GM12878 (cell line): ENCODE results near the gene MYO7B. TPM values are rescaled to one million over a fixed set of nuclear protein-coding genes. Genes with fewer than 3 reads are reported as not detected.
A peak's percentile ranks its signal among the peaks of the same experiment; 100 is the strongest.

Experiments used
- ATAC-seq: fragments of 200-7000 bp; cut with Tn5 transposase; 3 replicates; pipeline ENCODE4 v1.9.1; 2020; ENCODE audit warnings: mild to moderate bottlenecking, moderate library complexity
- BruUV-seq: library from RNA; stranded (reverse); fragments of 400-500 nt; replicated peaks from 2 replicates; lab custom pipeline; 2021; lab: Mats Ljungman, UMichigan
- CTCF ChIA-PET: fragments of 300-600 bp; sonication (Branson Sonifier 250); formaldehyde crosslinking; extraction: SDS; loops from one replicate; lab custom pipeline; 2021; ENCODE audit warnings: inconsistent platforms; lab: Yijun Ruan, JAX
- POLR2A ChIA-PET: fragments of 350-600 bp; formaldehyde crosslinking; extraction: SDS; loops from one replicate; lab custom pipeline; 2021; ENCODE audit warnings: inconsistent platforms; lab: Charles Lee
- RAD21 ChIA-PET: fragments of 300-600 bp; sonication (Branson Sonifier 250); formaldehyde crosslinking; loops from one replicate; lab custom pipeline; 2023; ENCODE audit warnings: antibody characterized with exemption; ENCODE audit not compliant: unreplicated experiment; lab: Charles Lee
- SMC1A ChIA-PET: fragments of 300-600 bp; sonication (Branson Sonifier 250); formaldehyde crosslinking; loops from one replicate; lab custom pipeline; 2023; ENCODE audit not compliant: unreplicated experiment, uncharacterized antibody; lab: Charles Lee
- DNase-seq: peaks from one replicate; pipeline ENCODE4 v3.0.0-alpha.2; 2011; ENCODE audit warnings: low read depth, low spot score
- FAIRE-seq: peaks from 3 replicates; lab custom pipeline; 2011; peaks lifted over from hg19 to GRCh38; lab: Jason Lieb, UNC
- H2AFZ ChIP-seq: 2 replicates; pipeline ENCODE4 v1.6.0; 2011; ENCODE audit warnings: low read depth, low read length, control low read depth; ENCODE audit not compliant: control insufficient read depth
- H3K27ac ChIP-seq: 2 replicates; pipeline ENCODE4 v1.5.1; 2011; ENCODE audit warnings: control low read depth; ENCODE audit not compliant: control insufficient read depth, insufficient read depth
- H3K27me3 ChIP-seq, 2 experiments: replicated peaks in 1 of 2; 2 replicates each; pipeline versions ENCODE4 v1.6.0 to v1.6.1; 2011; ENCODE audit warnings: low read length in 1 of 2; ENCODE audit not compliant: control insufficient read depth in 2 of 2, insufficient read depth in 2 of 2
- H3K36me3 ChIP-seq, 2 experiments: 2 replicates each; pipeline ENCODE4 v1.5.1; 2011; ENCODE audit warnings: low read length in 1 of 2; ENCODE audit not compliant: control insufficient read depth in 2 of 2, insufficient read depth in 2 of 2
- H3K4me1 ChIP-seq: 2 replicates; pipeline ENCODE4 v1.6.1; 2011; ENCODE audit warnings: mild to moderate bottlenecking, low read length, moderate library complexity, mixed read lengths; ENCODE audit not compliant: control insufficient read depth, insufficient read depth
- H3K4me2 ChIP-seq: 2 replicates; pipeline ENCODE4 v1.6.0; 2011; ENCODE audit warnings: control low read depth; ENCODE audit not compliant: control insufficient read depth, insufficient read depth
- H3K4me3 ChIP-seq: fragments of 200-600 bp; sonication (generic); 2 replicates; pipeline ENCODE4 v1.5.1; 2016
- H3K79me2 ChIP-seq: 2 replicates; pipeline ENCODE4 v1.6.0; 2011; ENCODE audit warnings: low read length; ENCODE audit not compliant: control insufficient read depth, insufficient read depth
- H3K9ac ChIP-seq: 2 replicates; pipeline ENCODE4 v1.8.0; 2011; ENCODE audit warnings: low read length, control low read depth, mixed read lengths; ENCODE audit not compliant: control insufficient read depth, insufficient read depth
- H3K9me3 ChIP-seq: replicated peaks from 3 replicates; pipeline ENCODE4 v1.5.1; 2011; ENCODE audit warnings: mild to moderate bottlenecking, low read length; ENCODE audit not compliant: control insufficient read depth, insufficient read depth
- H4K20me1 ChIP-seq: 2 replicates; pipeline ENCODE4 v1.6.0; 2011; ENCODE audit not compliant: control insufficient read depth, insufficient read depth
- EGR1 ChIP-seq, 2 experiments: IDR thresholded peaks; 1 replicate in 1 of 2; 2 replicates in 1 of 2; pipeline ENCODE4 v1.6.1; 2011 to 2012; ENCODE audit warnings: low read depth in 2 of 2, low read length in 2 of 2, borderline replicate concordance in 1 of 2, mild to moderate bottlenecking in 1 of 2, moderate library complexity in 1 of 2
- WRNIP1 ChIP-seq: IDR thresholded peaks from 2 replicates; pipeline ENCODE4 v1.6.1; 2011; ENCODE audit warnings: low read depth, low read length, improper control_type of control experiment, borderline replicate concordance
- WGBS: methylation state at CpG from one replicate; pipeline ENCODE4 v1.1.6; 2016; ENCODE audit warnings: low lambda C conversion rate; ENCODE audit not compliant: insufficient replicate concordance, insufficient coverage; ENCODE audit errors: missing lambda C conversion rate; 5-methylcytosine and 5-hydroxymethylcytosine counted together
- in situ Hi-C: fragments of 300-500 bp; cut with MboI; formaldehyde crosslinking; loops from 9 replicates; pipeline ENCODE4 v1.14.3; 2018; ENCODE audit warnings: mixed read lengths
- intact Hi-C: fragments of 100-400 bp; cut with micrococcal nuclease; formaldehyde crosslinking; loops from one replicate; pipeline ENCODE4 v1.14.2; 2022; ENCODE audit not compliant: unreplicated experiment
- polyA plus RNA-seq, 11 experiments: library from polyadenylated mRNA; depleted of rRNA in 4 of 11; unstranded in 6 of 11; stranded (reverse) in 5 of 11; fragments of >200 nt; fragmentation: Nextera tagmentation in 4 of 11; fragmentation: Illumina TruSeq in 1 of 11; extraction: Ambion mirVana in 4 of 11; extraction: Trizol in 1 of 11; gene quantifications; 1 replicate in 1 of 11; 2 replicates in 10 of 11; pipeline versions ENCODE4 v1.2.1 to v1.2.3, GENCODE V29; 2011 to 2016; ENCODE audit warnings: inconsistent platforms in 2 of 11, missing spikeins in 2 of 11, low read depth in 1 of 11
- total RNA-seq, 4 experiments: library from RNA; depleted of rRNA in 3 of 4; stranded (reverse); fragments of >200 nt in 3 of 4; fragmentation: Illumina TruSeq in 1 of 4; extraction: Trizol in 1 of 4; gene quantifications; 2 replicates each; pipeline versions ENCODE4 v1.2.1 to v1.2.3, GENCODE V29; 2013 to 2021
- TF ChIP-seq, protein P1 (sequence below): fragments of 450-650 bp; IDR thresholded peaks from 2 replicates; pipeline ENCODE4 v1.6.1; 2017; ENCODE audit warnings: borderline replicate concordance

The MYO7B gene
- total and polyA plus RNA-seq, 10 of the 15 experiments (the other 5 are each of a cell fraction or from before 2014, with no cell fraction given), result 0.08 to 4.8 (median 1.2) TPM

GRCh38 chr2:127607399-127607908 lies 72.0 kb downstream of the MYO7B start:
- H3K79me2 ChIP-seq, result no peaks in the 10 kb centered on the region
- no peak overlapping the region for H2AFZ ChIP-seq
- no peak for FAIRE-seq
- H3K4me2 ChIP-seq, result no peak overlapping the region
- no peak overlapping the region for H3K27ac ChIP-seq
- SMC1A ChIA-PET, result no interaction called here
- WGBS, result 31% methylated on average over 7 of the region's 9 CpGs
- no peaks in the 10 kb centered on the region for H3K36me3 ChIP-seq
- peaks cover 5% of the 10 kb centered on the region for H3K9me3 ChIP-seq
- no peak for DNase-seq
- H3K9ac ChIP-seq, result no peak overlapping the region
- no peaks in the 10 kb centered on the region for H3K4me1 ChIP-seq
- in situ Hi-C loops, result no loop called here
- H3K4me3 ChIP-seq, result no peak overlapping the region
- H4K20me1 ChIP-seq, result no peaks in the 10 kb centered on the region
- POLR2A ChIA-PET, result no interaction called here
- intact Hi-C loops, result no loop called here
- BruUV-seq, result no TSS peak
- TF ChIP-seq EGR1 (IDR thresholded peaks at IDR 0.05; ENCODE audit: borderline replicate concordance in 1 of 2, low read depth in 2 of 2, low read length in 2 of 2), result 0 out of 3 replicates have a peak, but pooled peaks of 1 of the 2 experiments have one; percentile 10
- TF ChIP-seq WRNIP1, result no peak
- TF ChIP-seq, protein P1, sequence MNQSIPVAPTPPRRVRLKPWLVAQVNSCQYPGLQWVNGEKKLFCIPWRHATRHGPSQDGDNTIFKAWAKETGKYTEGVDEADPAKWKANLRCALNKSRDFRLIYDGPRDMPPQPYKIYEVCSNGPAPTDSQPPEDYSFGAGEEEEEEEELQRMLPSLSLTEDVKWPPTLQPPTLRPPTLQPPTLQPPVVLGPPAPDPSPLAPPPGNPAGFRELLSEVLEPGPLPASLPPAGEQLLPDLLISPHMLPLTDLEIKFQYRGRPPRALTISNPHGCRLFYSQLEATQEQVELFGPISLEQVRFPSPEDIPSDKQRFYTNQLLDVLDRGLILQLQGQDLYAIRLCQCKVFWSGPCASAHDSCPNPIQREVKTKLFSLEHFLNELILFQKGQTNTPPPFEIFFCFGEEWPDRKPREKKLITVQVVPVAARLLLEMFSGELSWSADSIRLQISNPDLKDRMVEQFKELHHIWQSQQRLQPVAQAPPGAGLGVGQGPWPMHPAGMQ, result no peak
- ATAC-seq, result no peak
- CTCF ChIA-PET, result interaction anchor here (1.1 to 1.2 kb wide), 2 partner anchors 8 to 16 kb away, joined by 3 to 4 read pairs; no protein-coding TSS in a partner anchor
- no peaks in the 10 kb centered on the region; a peak in 1 of 4 replicates for H3K27me3 ChIP-seq
- RAD21 ChIA-PET, result no interaction called here
